ENCODE measurements around the gene ASAP2. TPM values are rescaled to one million over a fixed set of nuclear protein-coding genes. Genes with fewer than 3 reads are reported as not detected.

The ASAP2 gene
- polyA plus RNA-seq, 1 donor (not counting 4 experiments of a cell fraction or from before 2014, with no cell fraction given), result 54.2 TPM

DNA sequence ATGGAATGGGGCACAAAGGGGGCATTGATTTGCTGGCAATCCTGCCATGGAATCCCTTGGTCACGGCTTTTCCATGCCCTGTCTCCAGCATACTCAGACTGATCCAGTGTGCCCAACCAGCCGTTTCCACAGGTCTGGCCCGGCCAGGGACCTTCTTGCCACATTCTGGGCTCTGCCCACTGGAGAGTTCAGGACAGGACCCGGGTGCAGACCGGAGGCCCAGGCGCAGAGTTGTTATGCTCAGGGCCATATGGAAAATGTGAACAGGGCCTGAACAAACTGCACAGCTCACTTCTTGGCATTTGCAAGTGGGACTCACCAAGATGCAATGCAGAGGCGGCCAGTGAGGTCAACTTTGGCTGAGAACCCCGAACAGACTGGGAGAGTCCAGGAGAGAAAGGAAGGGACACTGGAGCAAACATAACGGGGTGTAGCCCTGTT lies 15.6 kb upstream of the ASAP2 start:
- Histone ChIP-seq H4K20me1 (ENCODE audit: control insufficient read depth, extremely low read depth, insufficient read depth, low read length) (no peaks in the 10 kb centered on the region), H3K9me3 (ENCODE audit: control insufficient read depth, low read depth, low read length) (no peaks in the 10 kb centered on the region), H3K36me3 (ENCODE audit: control insufficient read depth in 2 of 2, extremely low read depth in 1 of 2, insufficient read depth in 2 of 2, low read length in 2 of 2) (no peaks in the 10 kb centered on the region), H3K4me2 (ENCODE audit: control insufficient read depth, extremely low read depth, insufficient read depth, low read depth, low read length) (no peak overlapping the region), H3K27ac (ENCODE audit: control insufficient read depth, insufficient read depth, low read length) (no peak overlapping the region), H3K9me1 (ENCODE audit: control insufficient read depth, extremely low read depth, insufficient read depth, low read length) (no peaks in the 10 kb centered on the region), H2AFZ (ENCODE audit: control insufficient read depth, low read length) (no peak overlapping the region), H3K27me3 (ENCODE audit: control insufficient read depth, extremely low read depth, insufficient read depth, low read length) (no peaks in the 10 kb centered on the region), H3K79me2 (ENCODE audit: control insufficient read depth, insufficient read depth, low read length) (no peaks in the 10 kb centered on the region), H3K4me3 (ENCODE audit: control insufficient read depth in 2 of 3, extremely low read depth in 1 of 3, insufficient read depth in 2 of 3, low read depth in 1 of 3, low read length in 3 of 3) (no peak overlapping the region), H3K4me1 (ENCODE audit: control insufficient read depth, extremely low read depth, insufficient read depth, low read length) (no peaks in the 10 kb centered on the region), H3K9ac (ENCODE audit: control insufficient read depth, extremely low read depth, insufficient read depth, low read length) (no peak overlapping the region)
- FAIRE-seq (no peak), DNase-seq (ENCODE audit: low read depth, low spot score) (no peak)
- dilution Hi-C loops (cut with MboI; ENCODE audit: extremely low pct_ligation_motif_present, low sequenced_read_pairs), result no loop called here
- TF ChIP-seq, protein P1, sequence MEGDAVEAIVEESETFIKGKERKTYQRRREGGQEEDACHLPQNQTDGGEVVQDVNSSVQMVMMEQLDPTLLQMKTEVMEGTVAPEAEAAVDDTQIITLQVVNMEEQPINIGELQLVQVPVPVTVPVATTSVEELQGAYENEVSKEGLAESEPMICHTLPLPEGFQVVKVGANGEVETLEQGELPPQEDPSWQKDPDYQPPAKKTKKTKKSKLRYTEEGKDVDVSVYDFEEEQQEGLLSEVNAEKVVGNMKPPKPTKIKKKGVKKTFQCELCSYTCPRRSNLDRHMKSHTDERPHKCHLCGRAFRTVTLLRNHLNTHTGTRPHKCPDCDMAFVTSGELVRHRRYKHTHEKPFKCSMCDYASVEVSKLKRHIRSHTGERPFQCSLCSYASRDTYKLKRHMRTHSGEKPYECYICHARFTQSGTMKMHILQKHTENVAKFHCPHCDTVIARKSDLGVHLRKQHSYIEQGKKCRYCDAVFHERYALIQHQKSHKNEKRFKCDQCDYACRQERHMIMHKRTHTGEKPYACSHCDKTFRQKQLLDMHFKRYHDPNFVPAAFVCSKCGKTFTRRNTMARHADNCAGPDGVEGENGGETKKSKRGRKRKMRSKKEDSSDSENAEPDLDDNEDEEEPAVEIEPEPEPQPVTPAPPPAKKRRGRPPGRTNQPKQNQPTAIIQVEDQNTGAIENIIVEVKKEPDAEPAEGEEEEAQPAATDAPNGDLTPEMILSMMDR (optimal IDR thresholded peaks at IDR 0.05 in 1 of 3, IDR thresholded peaks at IDR 0.05 in 1 of 3, conservative IDR thresholded peaks at IDR 0.05 in 1 of 3; ENCODE audit: extremely low read depth in 1 of 3, insufficient read depth in 2 of 3, low read length in 3 of 3), result no peak
- no peak for TF ChIP-seq EZH2 (IDR thresholded peaks at IDR 0.05; ENCODE audit: low read length)

DNA sequence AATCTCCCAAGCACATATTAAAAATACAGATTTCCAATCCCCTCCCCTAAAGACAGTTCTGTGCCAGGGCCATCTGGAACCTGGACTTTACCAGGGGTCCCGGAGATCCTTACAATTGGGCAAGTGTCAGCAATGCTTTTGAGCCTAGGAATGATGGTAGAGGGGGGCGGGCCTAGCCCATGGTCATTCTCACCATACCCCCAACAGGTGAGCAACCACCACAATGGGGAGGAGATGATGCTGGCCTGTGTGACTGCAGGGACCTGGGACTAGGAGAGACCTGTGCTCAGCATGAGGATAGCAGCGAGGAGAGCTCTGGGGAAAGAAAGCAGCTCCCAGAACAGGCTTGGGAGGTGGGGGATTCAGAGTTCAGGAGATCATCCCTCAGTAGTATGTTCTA lies 13.9 kb upstream of the ASAP2 start:
- H3K36me3 ChIP-seq (ENCODE audit: control insufficient read depth in 2 of 2, extremely low read depth in 1 of 2, insufficient read depth in 2 of 2, low read length in 2 of 2), result no peaks in the 10 kb centered on the region
- dilution Hi-C loops (cut with MboI; ENCODE audit: extremely low pct_ligation_motif_present, low sequenced_read_pairs), result no loop called here
- no peak overlapping the region for H3K27ac ChIP-seq (ENCODE audit: control insufficient read depth, insufficient read depth, low read length)
- H2AFZ ChIP-seq (ENCODE audit: control insufficient read depth, low read length), result no peak overlapping the region
- no peaks in the 10 kb centered on the region for H3K4me1 ChIP-seq (ENCODE audit: control insufficient read depth, extremely low read depth, insufficient read depth, low read length)
- FAIRE-seq, result no peak
- DNase-seq (ENCODE audit: low read depth, low spot score), result no peak
- H3K9me1 ChIP-seq (ENCODE audit: control insufficient read depth, extremely low read depth, insufficient read depth, low read length), result no peaks in the 10 kb centered on the region
- no peak overlapping the region for H3K4me3 ChIP-seq (ENCODE audit: control insufficient read depth in 2 of 3, extremely low read depth in 1 of 3, insufficient read depth in 2 of 3, low read depth in 1 of 3, low read length in 3 of 3)
- no peak for TF ChIP-seq EZH2 (IDR thresholded peaks at IDR 0.05; ENCODE audit: low read length)
- TF ChIP-seq, protein P1 (optimal IDR thresholded peaks at IDR 0.05 in 1 of 3, IDR thresholded peaks at IDR 0.05 in 1 of 3, conservative IDR thresholded peaks at IDR 0.05 in 1 of 3; ENCODE audit: extremely low read depth in 1 of 3, insufficient read depth in 2 of 3, low read length in 3 of 3), result no peak
- H3K9ac ChIP-seq (ENCODE audit: control insufficient read depth, extremely low read depth, insufficient read depth, low read length), result no peak overlapping the region
- H3K27me3 ChIP-seq (ENCODE audit: control insufficient read depth, extremely low read depth, insufficient read depth, low read length), result no peaks in the 10 kb centered on the region
- no peak overlapping the region for H3K4me2 ChIP-seq (ENCODE audit: control insufficient read depth, extremely low read depth, insufficient read depth, low read depth, low read length)
- no peaks in the 10 kb centered on the region for H3K9me3 ChIP-seq (ENCODE audit: control insufficient read depth, low read depth, low read length)
- H4K20me1 ChIP-seq (ENCODE audit: control insufficient read depth, extremely low read depth, insufficient read depth, low read length), result no peaks in the 10 kb centered on the region
- H3K79me2 ChIP-seq (ENCODE audit: control insufficient read depth, insufficient read depth, low read length), result no peaks in the 10 kb centered on the region
